Stimulated activated CD8-positive, alpha-beta memory T cell treated with anti-CD3 and anti-CD28 coated beads, Interleukin-12 subunit alpha, Interleukin-12 subunit beta, amount 100 ng/mL, for 4 hours (primary cell): ENCODE data around the gene MBP.

ENCODE experiments used
- DNase-seq: peaks from one replicate; pipeline ENCODE4 v3.0.0-alpha.2; 2020; ENCODE audit warnings: low read depth

The MBP gene

DNA sequence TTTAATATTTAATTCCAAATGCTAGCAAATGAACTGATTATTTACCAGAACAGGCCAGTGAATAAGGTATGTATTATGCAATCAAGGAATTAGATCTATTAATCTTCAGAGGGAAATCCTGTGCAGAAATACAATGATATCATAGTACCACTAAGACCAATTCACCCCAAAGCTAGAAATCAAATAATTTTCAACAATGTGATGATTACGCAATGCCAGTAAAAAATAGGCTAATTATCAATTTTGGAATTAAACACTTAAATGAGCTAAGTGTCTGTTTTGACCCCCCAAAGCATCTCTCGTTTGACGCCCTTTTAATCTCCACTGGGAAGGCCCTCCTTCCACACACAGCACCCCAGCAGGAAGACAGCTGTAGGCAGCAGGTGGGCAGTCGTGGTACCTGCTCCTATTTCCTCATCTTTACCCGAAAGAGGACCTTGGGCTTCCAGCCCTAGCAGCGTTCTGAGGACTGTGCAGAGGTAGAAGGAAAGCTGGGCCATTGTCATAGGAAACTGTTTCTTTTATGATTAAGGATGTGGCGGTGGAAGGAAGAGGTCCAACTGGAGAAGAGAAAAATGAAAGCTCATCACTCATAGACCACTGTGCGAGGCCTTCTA, 84.7 kb downstream of the MBP start:
- DNase-seq, result no peak

DNA sequence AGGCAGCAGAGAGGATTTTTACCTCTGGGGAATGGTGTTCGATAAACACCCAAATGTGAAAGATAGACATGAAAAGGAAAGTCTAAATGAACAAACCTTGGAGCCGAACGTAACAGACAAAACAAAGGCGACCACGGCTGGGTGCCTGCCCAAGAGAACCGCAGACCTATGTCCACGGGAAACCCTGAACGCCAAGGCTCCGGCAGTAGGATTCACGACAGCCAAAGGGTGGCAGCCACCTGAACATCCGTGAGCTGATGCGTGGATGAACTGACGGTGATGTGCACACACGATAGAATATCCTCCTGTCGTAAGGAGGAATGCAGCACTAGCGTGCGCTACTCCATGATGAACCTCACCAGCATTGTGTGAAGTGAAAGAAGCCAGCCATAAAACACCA, 85.6 kb downstream of the MBP start:
- DNase-seq, result no peak

GRCh38 chr18:77046409-77046808, 86.2 kb downstream of the MBP start:
- DNase-seq, result no peak

DNA sequence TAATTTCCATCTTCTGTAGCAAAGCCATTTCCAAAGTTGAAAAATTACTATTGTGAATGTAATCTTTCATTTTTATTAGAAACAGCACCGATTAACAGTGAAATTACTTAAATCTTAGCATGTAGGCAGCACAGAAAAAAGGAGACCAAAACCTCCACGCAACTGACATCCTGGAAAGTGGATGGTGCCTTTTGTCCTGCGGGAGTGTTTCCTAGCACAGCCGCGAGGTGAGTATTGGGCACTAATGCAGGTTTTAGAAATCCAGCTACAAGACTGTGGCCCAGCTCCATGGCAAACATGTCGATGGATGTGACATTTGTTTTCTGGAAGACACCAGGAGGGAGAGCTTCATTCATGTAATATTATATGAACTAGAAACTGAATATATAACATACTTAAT, 86.9 kb downstream of the MBP start:
- no peak for DNase-seq

- no peak for DNase-seq
These were observed 87.5 kb downstream of the MBP start for GRCh38 chr18:77044866-77045664.

- DNase-seq, result no peak
These were observed 88.9 kb downstream of the MBP start for GRCh38 chr18:77043541-77044280.

DNA sequence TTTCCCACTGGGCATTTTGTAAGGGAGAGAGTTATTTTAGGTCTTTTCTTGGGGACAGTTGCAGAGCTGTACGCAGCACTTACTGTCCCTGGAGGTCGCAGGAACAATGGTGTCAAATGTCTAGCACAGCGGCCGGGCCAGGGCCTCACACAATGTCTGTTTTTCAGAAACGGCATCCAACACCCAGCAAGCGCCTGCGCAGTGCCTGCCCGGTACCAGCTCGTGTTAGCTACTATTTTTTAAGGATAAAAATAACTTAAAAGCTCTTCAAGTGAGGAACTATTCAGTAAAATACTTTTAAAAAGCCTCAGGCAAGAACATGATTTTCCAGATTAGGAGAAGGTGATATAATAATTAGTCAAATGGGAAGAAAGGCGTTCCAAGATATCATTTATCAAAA, 90.0 kb downstream of the MBP start:
- no peak for DNase-seq

DNA sequence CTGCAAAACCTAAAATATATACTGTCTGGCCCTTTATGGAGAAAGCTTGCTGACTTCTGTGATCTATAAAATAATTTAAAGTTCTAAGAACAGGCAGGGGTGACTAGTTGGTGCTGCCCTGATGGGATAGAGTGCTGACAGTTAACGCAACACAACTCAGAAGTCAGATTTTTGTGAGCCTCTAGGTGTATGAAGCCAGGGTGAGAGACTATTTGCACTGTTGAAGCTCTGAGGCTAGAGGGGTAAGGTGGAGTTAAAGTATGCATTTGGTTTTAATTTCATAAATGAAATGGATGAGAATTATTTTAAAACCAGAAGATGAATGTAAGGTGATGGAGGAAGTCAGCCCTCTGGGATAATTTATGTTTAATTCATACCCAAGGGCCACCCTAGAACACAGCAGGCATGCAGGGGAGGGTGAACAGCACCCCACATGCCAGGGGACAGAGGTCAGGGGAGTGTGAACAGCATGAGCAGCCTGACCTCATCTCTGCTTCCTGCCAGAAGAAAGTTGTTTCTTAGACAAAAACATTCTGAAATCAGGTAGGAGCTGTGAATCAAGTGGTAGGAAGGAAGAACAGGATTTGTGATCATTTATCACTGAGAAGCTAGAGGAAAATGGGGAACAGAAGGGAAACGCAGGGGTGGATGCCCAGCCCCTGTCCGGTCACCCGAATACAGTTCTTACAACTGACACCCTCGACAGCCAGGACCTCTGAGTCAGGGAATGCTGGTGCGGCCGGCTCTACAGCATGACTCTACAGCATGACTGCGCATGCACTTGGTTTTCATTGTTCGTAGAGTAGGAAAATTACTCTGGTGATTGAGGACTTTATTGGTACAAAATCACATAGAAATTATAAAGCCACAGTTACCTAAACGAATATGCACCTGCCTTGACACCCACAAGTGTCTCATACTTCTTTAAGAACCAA, 93.1 kb downstream of the MBP start:
- no peak for DNase-seq

DNA sequence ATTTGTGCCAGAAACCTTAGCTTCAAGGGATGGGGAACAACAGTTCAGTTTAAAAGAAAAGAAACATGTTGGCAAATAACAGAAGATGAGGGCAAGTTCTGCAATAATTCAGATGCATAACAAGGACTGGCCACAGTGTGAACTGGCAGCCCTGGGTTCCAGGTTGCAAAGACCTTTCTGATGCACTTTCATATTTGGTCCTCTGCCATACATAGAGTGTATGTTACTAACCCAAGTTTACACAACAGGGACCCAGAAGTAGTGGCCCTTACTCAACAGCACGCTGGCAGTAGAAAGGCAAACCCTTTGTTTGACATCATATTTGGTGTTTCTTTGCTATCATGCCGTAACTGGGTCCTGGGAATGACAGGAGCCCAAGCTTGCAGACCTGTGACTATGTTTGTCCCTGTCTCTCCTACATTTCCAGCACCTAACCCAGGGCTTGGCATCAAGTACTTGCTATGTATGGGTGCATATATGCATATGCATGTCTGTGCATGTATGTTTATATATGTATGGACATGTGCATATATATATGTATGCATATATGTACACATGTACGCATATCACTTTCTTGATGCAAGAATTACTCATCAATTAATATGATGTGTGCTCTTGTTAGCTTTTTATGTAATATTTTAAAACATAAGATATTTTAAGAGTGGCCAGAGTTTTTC, 94.3 kb downstream of the MBP start:
- no peak for DNase-seq

GRCh38 chr18:77037567-77037966, 95.0 kb downstream of the MBP start:
- DNase-seq, result no peak

DNA sequence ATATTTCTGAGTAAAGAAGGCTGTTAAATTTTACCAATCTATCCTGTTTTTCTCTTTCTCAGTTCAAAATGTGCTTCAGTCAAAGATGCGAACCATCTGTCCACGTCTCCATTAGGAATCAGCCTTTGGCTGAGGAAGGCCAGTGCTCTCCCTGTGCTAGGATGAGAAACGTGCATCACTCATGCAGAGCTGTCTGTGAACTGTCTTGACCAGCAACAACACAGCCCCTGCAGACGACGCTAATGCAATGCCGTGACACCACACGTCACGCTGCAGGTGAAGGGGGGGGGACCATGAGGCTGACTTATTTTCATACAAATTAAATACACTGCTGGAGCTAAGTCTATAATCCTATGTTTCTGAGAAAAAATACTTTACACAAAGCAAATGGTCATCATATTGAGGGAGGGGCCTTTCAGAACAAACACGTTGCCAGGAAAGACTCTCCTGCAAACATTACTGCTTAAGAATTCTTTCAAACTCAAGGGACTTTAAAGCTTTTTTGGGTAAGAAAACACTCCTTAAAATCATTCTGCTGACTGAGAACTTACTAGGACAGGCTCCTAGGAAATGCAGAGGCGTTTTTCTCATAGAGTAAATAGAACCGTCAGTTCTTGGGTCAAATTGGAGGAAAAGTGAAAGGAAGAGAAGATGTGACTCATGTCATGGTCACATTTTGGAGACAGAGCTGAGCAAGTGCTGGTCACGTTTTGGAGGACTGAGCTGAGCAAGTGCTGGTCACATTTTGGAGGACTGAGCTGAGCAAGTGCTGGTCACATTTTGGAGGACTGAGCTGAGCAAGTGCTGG, 97.0 kb downstream of the MBP start:
- DNase-seq, result no peak

GRCh38 chr18:77033575-77033974, 99.0 kb downstream of the MBP start:
- no peak for DNase-seq

DNA sequence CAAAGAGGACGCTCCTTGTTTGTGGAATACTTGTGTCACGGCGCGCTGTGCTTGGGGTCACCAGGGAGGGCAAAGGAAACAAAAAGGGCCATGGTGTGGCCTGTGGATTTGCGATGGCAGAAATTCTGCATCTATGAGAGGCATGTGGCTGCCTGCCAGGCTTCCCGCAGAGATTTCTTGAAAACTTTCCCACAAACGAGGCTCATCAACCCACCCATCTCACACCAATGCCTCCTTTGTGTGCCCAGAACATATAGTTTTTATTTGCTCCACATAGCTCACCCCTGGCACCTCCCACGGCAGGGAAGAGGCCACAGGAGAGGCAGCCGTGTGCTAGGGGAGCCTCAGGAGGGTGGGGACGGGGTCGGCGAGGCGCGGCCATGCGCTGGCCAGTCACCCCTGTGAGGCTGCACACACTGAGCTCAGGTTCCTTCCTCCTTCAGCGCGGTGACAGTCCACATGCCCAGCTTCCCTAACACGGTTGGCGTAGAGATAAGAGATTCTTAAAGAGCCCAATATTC, 100.3 kb downstream of the MBP start:
- DNase-seq, result no peak

DNA sequence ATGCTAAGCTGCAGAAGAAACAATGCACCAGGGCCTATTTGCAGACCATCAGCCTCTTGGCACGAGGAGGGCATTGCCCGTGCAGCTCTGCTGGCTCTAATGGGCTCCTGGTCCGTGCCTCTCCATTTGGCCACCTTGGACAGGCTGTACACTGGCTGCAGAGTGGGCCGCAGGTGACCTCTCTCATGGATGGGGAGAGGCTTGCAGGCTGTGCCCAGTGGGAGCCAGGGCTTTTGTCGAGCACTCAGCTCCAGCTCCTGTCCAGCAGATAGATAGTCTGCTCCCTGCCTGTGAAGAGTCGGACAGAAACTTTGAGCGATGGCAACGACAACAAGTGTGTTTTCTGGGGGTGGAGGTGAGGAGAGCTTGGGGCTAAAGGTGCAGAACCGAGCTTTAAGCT, 100.9 kb downstream of the MBP start:
- DNase-seq, result no peak

GRCh38 chr18:77030201-77030600, 102.4 kb downstream of the MBP start:
- DNase-seq, result no peak

GRCh38 chr18:77025831-77026363, 106.7 kb downstream of the MBP start:
- no peak for DNase-seq

DNA sequence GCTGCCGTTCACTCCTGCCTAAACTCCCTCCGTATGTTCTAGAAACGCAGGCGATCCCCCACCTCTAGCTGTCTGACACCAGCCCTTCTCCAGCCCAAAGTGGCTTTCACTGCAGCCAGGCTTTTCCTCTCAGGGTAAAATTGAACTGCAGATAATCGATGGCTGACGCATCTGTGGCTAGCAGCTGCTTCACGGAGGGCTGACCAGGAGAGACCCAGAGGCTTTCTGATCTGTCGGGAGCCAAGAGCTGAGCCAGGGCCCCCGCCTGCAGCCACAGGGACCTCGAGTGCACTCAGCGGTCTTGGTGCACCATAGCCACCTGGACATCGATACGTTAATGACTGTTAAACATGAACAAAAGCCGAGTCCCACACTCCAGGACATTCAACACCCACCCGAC, 107.5 kb downstream of the MBP start:
- no peak for DNase-seq

DNA sequence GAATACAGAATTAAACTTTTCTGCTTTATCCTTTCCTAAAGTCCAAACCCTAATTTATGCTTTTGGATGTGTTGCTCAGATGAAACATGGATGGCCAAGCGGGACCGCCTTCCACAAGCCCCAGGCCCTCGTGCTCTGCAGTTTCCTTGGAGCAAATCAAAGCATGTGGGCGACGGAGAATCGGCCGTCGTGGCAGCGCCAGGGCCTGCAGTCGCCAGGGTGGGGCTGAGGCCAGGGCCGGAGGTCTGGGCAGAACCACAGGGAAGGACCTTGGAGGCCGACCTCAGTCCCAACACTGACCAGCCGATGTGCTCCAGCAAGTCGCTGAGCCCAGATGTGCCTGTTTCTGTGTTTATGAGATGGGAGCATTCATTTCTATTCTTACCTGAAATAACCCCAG, 108.1 kb downstream of the MBP start:
- DNase-seq, result no peak

DNA sequence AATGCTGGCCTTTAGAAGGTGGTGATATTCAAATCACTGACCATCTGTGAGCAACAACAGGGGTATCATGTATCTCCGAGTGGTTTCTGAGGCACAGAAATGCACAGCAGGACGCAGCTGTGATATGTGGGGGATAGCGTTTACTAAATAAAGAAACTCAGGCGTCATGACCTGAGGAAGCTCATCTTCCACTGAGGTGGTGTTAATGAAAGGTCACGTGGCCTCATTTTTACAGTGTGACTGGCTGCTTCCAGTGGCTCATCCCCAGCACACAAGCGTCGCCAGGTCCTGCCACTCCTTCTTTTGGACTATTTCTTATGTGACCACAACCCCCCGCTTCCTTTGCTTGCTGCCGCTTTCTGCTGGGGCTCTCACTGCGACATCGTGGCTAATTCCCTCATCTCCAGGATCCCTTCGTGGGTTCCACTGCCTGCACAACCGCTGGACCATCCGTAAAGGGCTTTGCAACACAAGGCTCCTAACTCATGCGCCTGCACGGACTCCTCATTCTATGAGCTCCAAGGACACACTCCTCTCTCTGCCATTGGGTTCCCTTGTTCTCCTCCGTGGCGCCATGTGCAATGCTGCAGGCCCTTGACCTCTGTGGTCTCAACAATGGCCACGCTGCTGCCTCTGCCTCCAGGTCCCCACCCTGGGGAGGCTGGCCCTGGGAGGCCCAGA, 109.3 kb downstream of the MBP start:
- no peak for DNase-seq

- DNase-seq, result no peak
These were observed 110.0 kb downstream of the MBP start for GRCh38 chr18:77022556-77022955.
